Islet of Langerhans (tissue), 1 donor: Measurements from ENCODE around the gene REG4.

ENCODE experiments used
- FAIRE-seq: peaks from one replicate; lab custom pipeline; 2011; peaks lifted over from hg19 to GRCh38; lab: Jason Lieb, UNC

Gene REG4

GRCh38 chr1:119778886-119779560 is 32.2 kb downstream of the REG4 start:
- no peak for FAIRE-seq

GRCh38 chr1:119778359-119778758 is 32.9 kb downstream of the REG4 start:
- no peak for FAIRE-seq

DNA sequence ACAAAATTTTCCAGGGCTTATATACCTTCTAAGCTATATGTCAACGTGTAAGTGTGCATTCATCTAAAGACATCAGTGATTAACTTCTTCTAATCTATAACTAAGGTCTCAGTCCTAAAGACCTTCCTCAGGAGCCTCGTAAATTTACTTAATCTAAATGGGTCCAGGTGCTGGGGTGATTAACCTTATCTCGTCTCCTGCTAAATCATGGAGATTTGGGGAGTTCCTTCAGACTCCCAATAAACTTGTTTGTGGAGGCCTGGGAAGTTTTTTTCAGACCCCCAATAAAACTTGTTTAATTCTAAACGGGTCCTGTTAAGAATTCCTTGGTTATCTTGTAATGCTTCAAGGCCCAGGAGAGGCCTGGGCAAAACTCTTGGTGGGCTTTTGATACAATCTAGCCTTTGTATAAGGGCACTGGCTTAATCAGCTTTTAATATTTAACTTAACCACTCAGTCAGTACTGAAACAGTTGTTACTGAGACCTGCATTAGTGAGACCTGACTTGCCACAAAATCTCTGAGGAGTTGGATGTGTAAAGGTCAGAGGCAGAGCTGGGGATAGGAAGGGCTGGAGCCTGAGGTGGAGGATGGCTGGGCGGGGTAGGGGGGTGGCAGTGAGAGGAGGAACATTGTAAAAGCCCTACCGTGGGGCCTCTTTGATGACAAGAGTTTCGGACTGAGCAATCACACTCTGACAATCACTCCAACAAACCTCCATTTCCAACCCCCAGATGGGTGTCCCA is 36.3 kb downstream of the REG4 start:
- FAIRE-seq = no peak

DNA sequence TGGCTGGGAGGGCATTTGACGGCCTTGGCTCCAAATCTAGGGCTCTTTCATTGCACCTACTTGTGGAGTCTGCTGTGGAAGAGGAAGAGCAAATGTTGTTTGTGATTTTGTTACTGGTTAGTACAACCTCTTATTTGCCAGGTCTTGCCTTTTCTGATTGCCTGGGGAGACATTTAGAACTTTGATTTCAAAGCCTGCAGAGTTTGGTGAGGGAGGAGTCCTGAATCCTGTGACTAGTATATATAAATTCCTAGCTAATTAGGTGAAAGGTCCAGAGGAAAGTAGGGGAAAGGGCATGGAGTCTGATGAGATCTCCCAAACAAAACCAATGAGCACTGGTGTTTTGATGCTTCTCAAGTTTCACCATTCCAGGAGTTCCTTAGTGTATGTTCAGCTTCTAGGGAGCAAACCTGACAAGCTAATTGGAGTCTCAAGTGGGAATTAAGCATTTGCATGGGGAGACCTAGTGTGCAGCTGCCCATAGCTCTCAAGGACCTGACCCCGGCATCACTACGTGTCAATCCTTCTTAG is 37.5 kb downstream of the REG4 start:
- FAIRE-seq = no peak

DNA sequence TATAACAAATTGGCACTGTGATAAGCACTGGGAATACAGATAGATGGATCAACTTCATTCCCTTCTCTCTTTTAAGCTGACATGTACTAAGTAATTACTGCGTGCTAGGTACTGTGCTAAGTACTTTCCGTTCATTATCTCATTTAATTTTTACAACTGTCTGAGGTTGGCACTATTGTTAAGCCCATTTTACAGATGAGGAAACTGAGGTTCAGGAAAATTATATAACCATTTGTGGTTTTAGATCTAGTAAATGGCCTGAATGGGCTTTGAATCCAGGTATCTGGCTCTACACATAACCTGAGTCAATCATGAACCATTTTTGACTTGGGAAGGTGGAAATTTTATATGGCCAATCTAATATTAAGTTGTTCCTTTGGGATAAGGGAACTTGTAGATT is 39.0 kb downstream of the REG4 start:
- no peak for FAIRE-seq

DNA sequence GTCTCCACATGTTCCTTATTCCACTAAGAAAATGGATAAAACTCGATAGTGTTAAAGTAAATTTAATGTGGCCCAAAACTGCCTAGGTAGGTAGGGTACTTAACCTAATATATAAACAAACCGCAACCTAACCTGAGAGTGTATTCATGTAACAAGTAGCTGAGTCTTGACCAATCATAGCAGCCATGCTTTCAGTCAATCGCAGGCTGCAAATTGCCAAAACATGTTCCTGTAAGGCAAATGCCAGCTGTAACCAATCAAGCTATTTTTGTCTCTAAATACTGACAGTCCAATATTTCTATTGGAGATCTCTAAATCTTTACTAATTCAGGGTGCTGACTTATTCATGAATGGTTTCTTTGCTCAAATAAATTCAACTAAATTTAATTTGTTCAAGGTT is 39.5 kb downstream of the REG4 start:
- no peak for FAIRE-seq

DNA sequence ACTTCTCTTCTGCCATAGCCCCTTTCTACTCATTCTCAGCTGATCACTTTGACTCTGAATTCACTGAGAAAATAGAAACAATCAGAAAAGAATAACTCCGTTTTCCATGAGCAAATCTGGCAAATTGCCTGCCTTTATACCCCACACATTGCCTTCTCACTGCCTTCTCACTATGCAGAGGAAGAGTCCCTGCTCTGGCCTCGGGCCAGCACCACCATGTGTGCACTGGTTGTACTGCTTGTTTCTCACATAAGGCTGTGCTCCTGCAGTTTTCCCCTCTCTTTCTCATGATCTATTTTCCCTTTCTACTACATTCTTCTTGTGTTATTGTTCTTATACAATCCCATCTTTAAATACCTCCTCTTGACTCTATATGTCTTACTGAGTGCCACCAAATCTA is 40.2 kb downstream of the REG4 start:
- FAIRE-seq = no peak

DNA sequence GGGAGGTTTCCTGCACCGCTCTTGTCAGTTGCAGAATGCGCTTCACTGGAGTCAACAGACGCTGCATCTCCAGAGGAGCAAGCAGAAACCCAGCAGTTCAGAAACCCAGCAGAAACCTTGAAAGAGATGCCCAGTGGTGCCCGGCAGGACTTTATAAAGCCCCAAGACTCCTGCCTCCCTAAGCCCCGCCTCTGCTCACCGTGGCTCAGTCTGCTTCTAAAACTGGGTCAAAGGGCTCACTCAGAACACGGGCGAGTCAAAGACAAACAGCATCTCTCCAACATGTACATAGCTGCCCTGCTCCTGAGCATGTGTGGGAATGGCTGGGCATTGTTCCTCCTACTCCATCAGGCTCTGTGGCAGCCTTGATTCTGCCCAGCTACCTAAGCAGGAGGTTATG is 42.5 kb downstream of the REG4 start, which contains the start of gene HMGCS2:
Gene HMGCS2 (minus strand): TSS at position 128 of the 400 bp plus-strand sequence. CDS start 61 bp downstream, at position 67.
- FAIRE-seq = no peak

DNA sequence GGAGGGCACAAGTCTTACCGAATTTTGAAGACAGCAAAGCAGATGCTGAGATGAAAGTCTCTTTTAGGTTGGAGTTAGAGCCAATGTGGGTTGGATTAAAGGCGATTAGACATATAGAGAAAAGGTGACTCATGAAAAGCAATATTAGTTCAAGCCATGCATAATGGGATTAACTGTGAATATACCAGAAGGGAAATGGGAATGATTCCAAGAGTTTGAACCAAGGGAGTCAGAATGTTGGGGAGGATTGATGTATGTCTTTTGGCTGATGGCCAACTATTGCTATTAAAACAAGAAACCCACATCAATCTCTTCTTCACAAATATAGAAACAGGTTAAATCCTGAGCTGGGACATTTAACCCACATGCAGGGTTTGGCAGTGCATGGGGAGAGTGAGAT is 43.8 kb downstream of the REG4 start:
- no peak for FAIRE-seq

DNA sequence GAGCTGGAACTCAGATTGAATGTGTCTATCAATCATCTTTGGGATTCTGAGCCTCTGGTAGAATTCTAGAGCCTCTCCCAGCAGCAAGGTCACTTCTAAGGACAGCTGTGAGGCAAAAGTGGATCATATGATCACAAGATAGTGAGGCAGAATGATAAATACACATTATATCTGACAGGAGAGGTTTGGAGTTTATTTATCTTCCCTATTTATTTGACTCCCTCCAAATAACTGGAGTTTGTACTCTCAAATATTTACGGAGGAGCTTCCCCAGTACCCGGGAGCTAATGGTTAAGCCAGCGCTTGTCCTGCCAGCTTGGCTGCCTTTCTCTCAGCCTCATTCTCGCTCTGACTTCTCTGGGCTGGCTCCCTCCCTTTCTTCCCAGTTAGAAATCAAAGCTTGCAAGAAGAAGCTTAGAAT is 44.9 kb downstream of the REG4 start:
- no peak for FAIRE-seq

DNA sequence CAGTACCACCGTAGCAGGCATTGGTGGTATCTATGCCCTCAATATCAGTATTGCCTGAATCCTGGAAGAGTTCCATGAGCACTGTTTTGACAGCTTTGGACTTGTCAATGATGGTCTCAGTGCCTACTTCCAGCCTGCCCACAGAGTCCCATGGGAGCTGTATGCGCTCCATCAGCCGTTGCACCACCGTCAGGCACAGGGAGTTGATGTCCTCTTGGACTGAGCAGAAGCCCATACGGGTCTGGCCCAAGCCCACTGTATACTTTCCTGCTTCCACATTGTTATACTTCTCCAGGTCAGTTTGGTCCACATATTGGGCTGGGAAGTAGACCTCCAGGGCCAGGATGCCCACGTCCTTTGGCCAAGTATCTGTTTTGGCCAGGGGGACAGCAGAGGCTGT is 47.0 kb downstream of the REG4 start:
- FAIRE-seq = no peak

DNA sequence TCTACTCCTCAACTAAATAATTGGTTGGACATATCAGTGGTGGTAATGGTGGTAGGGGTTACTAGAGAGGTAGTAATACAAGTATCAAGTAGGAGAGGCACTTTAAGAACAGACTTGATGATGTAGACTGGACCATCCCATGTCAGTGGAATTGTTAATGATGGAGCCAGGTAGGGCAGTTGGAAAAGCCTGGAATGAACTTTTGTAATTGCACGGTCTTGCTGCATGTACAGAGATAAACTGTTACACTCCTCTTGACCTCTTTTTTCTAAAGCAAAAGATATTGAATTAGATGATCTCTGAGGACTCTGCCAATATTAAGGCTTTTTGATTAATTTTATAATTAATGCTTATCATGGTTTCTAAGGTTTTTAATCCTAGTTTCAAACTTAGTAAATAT is 48.3 kb downstream of the REG4 start:
- no peak for FAIRE-seq

DNA sequence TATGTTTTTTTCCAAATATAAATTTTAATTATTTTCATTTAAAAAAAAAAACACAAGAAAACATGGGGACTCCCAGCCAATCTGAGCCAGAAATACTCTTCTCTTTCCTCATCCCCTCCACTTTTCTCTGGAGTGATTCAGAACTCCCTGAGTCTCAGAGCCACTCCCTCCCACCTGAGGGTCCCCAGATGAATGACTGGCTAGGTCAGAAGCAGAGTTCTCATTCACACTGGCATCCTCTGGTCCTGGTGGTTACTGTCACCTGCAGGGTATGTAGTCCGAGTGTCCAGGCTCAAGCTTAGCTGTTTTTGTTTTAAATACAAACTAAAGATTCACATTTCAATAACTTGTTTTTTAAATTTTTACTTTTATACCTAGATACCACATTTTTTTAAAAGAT is 48.9 kb downstream of the REG4 start:
- FAIRE-seq = no peak

- no peak for FAIRE-seq
Measured at GRCh38 chr1:119758584-119758983, 52.7 kb downstream of the REG4 start.

- no peak for FAIRE-seq
Measured at GRCh38 chr1:119752592-119752991, 58.7 kb downstream of the REG4 start.

DNA sequence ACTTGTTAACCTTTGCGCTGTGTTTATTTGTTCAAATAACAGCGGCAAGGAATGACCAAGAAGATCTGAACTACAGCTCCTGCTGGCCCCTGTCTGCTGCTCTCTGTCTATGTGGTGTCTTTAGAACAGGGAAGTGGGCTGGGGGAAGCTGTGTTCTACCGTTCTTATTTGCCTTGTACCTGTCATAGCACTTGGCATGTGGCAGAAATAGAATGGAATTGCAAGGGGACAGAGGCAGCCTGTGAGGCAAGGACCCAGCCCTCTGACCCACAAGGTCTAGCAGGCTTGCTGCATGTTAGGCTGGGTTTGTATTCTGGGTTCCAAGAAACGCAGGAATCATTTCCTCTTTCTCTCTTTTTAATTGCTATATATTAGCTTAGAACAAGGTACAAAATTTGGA is 63.2 kb downstream of the REG4 start:
- no peak for FAIRE-seq

DNA sequence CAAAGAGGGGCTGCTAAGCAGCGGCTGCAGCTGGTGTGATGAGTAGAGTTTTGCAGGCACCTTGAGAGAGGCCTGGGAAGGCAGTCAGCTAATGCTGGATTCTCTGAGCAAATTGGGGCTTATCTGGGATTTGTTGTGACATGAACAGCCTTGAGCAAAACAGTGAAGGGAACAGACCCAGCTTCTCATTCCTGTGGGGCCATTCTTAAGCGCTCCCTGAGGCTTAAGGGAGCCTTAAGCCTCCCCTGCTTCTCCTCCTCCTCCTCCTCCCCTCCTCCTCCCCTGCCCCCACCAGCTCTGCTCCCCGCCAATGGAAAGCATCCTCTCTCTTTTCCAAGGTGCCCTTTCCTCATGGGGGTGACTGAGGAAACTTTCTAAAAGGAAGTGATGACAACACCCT is 63.8 kb downstream of the REG4 start:
- no peak for FAIRE-seq

- FAIRE-seq = no peak
Measured at GRCh38 chr1:119745034-119745433, 66.2 kb downstream of the REG4 start.

DNA sequence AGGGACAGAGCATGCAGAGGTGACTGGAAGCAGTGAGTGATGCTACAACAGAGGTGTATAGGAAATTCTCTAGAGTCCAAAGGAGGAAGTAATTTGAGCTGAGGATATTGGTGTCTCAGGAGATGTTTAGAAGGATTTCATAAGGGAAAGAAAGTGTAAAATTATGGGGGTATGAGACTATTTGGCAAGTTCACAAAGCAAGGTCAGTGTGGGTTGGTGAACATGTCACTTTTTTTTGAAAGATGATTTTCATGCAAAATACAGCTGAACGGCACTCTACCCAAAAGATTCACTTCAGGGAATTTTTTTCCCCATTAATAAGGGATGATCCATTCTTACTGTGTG is 66.7 kb downstream of the REG4 start:
- FAIRE-seq = no peak
